Colon (tissue), 2 donors: ENCODE results near the gene ZNF708.
A peak's percentile ranks its signal among the peaks of the same experiment; 100 is the strongest.
"Not testable (repeated sequence)": the region's sequence is repeated elsewhere in the genome, so short reads cannot be mapped to it uniquely, and the experiment has no call there.

ENCODE experiments used
- FAIRE-seq: peaks from 2 replicates; lab custom pipeline; 2012; peaks lifted over from hg19 to GRCh38; lab: Jason Lieb, UNC
- donor health status: control.
- donor health status: control.

Gene ZNF708

GRCh38 chr19:21328885-21329605, at the start of gene ZNF708:
Gene ZNF708 (minus strand): TSS chr19:21329410. CDS start chr19:21329212, 198 bp downstream.
- FAIRE-seq = no peak

GRCh38 chr19:21362291-21362690, 33.1 kb upstream of the ZNF708 start:
- FAIRE-seq = no peak

GRCh38 chr19:21358768-21359451, 29.7 kb upstream of the ZNF708 start, which contains the start of gene ZNF738:
Gene ZNF738 (plus strand): TSS chr19:21359000. CDS start chr19:21359141, 141 bp downstream.
- no peak for FAIRE-seq

GRCh38 chr19:21352830-21353229, 23.6 kb upstream of the ZNF708 start:
- no peak for FAIRE-seq

GRCh38 chr19:21344841-21345240, 15.6 kb upstream of the ZNF708 start:
- FAIRE-seq = not testable (repeated sequence)

GRCh38 chr19:21335721-21336120, 6.5 kb upstream of the ZNF708 start:
- no peak for FAIRE-seq

- FAIRE-seq = no peak
Observed at GRCh38 chr19:21328406-21328805, 804 bp downstream of the ZNF708 start.

- FAIRE-seq = no peak
Observed at GRCh38 chr19:21326169-21326568, 3.0 kb downstream of the ZNF708 start.

- FAIRE-seq = no peak
Observed at GRCh38 chr19:21323000-21323399, 6.2 kb downstream of the ZNF708 start.

- no peak for FAIRE-seq
Observed at GRCh38 chr19:21322528-21322927, 6.7 kb downstream of the ZNF708 start.

- FAIRE-seq = no peak
Observed at GRCh38 chr19:21321996-21322395, 7.2 kb downstream of the ZNF708 start.

GRCh38 chr19:21321134-21321533, 8.1 kb downstream of the ZNF708 start:
- FAIRE-seq = no peak

GRCh38 chr19:21317821-21318220, 11.4 kb downstream of the ZNF708 start:
- FAIRE-seq = no peak

GRCh38 chr19:21314676-21315075, 14.5 kb downstream of the ZNF708 start:
- no peak for FAIRE-seq

- not testable (repeated sequence) for FAIRE-seq
Observed at GRCh38 chr19:21312807-21313206, 16.4 kb downstream of the ZNF708 start.

GRCh38 chr19:21308773-21309172, 20.4 kb downstream of the ZNF708 start:
- FAIRE-seq = no peak

- peak; percentile 99 for FAIRE-seq
Observed at GRCh38 chr19:21306881-21307479, 22.2 kb downstream of the ZNF708 start.

GRCh38 chr19:21293768-21294167, 35.4 kb downstream of the ZNF708 start:
- FAIRE-seq = not testable (repeated sequence)

GRCh38 chr19:21269813-21270212, 59.4 kb downstream of the ZNF708 start:
- FAIRE-seq = no peak

- FAIRE-seq = no peak
Observed at GRCh38 chr19:21264891-21265290, 64.3 kb downstream of the ZNF708 start.

GRCh38 chr19:21264416-21264815, 64.8 kb downstream of the ZNF708 start:
- FAIRE-seq = no peak

GRCh38 chr19:21260848-21261381, 68.3 kb downstream of the ZNF708 start:
- FAIRE-seq = not testable (repeated sequence)
